ENCODE results near the gene SERPINB1. TPM values are rescaled to one million over a fixed set of nuclear protein-coding genes. Genes with fewer than 3 reads are reported as not detected.

SERPINB1 gene
- total and polyA plus RNA-seq, 2 donors (not counting 3 experiments of a cell fraction or from before 2014, with no cell fraction given): 6.7 to 24.0 TPM

DNA sequence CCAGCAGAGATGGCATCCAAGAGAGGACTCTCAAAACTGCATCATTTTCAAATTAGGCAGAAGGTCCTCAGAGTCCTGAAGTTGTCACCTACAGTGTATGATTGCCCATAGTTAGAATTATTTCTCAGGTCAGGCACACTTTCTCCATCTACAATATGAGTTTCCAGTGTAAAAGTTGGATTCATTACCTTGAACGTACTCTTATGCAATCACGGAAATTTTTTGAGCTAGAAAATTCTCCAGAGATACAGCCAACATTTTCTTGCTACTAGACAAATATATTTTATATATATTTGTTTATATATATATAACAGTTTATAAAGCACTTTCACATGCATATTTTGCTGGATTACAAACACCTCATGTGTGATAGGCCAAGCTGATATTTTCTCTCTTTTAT, 29.4 kb upstream of the SERPINB1 start:
- Histone ChIP-seq H3K27ac (ENCODE audit: insufficient read depth, low read depth, low read length) (no peak overlapping the region), H3K9me3 (replicated peaks; ENCODE audit: control insufficient read depth, insufficient read depth, low read length) (no peaks in the 10 kb centered on the region), H3K4me2 (ENCODE audit: insufficient read depth, low read length) (no peak overlapping the region), H3K9me1 (replicated peaks; ENCODE audit: control insufficient read depth, extremely low read depth, insufficient read depth, low read length) (no peaks in the 10 kb centered on the region), H3K27me3 (ENCODE audit: control insufficient read depth in 2 of 2, insufficient read depth in 2 of 2, low read length in 2 of 2) (no peaks in the 10 kb centered on the region), H2AFZ (ENCODE audit: low read depth, low read length) (no peak overlapping the region), H4K20me1 (replicated peaks; ENCODE audit: control insufficient read depth, extremely low read depth, insufficient read depth, low read length) (no peaks in the 10 kb centered on the region), H3K36me3 (ENCODE audit: control insufficient read depth in 2 of 2, extremely low read depth in 1 of 2, insufficient read depth in 2 of 2, low read length in 2 of 2) (no peaks in the 10 kb centered on the region), H3K79me2 (ENCODE audit: control insufficient read depth, insufficient read depth, low read length) (peaks cover 7% of the 10 kb centered on the region), H3K9ac (replicated peaks; ENCODE audit: extremely low read depth, insufficient read depth, low read length) (no peak overlapping the region), H3K4me3 (replicated peaks in 1 of 3; ENCODE audit: insufficient read depth in 1 of 3, low read depth in 1 of 3, low read length in 3 of 3) (no peak overlapping the region), H3K4me1 (ENCODE audit: control insufficient read depth, extremely low read depth, insufficient read depth, low read length) (peaks cover 12% of the 10 kb centered on the region)
- ChIA-PET POLR2A (no interaction called here), CTCF (interaction anchor here (1.1 to 1.6 kb wide), 5 partner anchors 13 to 80 kb away, joined by 3 to 7 read pairs (median 4); no protein-coding TSS in a partner anchor)
- dilution Hi-C loops (cut with MboI; ENCODE audit: extremely low pct_ligation_motif_present, low sequenced_read_pairs) (no loop called here), intact Hi-C loops (cut with micrococcal nuclease) (no loop called here)
- no TSS peak for BruUV-seq (replicated peaks)
- no peak for FAIRE-seq
- TF ChIP-seq POLR2AphosphoS5 (IDR thresholded peaks at IDR 0.05; ENCODE audit: insufficient read depth, low read depth, low read length) (no peak), POLR2A (IDR thresholded peaks at IDR 0.05; ENCODE audit: low read depth, low read length) (no peak), MYC (IDR thresholded peaks at IDR 0.05; ENCODE audit: low read depth, low read length) (no peak), JUN (IDR thresholded peaks at IDR 0.05; ENCODE audit: borderline replicate concordance, insufficient read depth, insufficient read length, low read depth) (no peak), FOS (IDR thresholded peaks at IDR 0.05; ENCODE audit: borderline replicate concordance, insufficient read depth, low read length) (no peak), EZH2 (IDR thresholded peaks at IDR 0.05; ENCODE audit: borderline replicate concordance, low read depth, low read length, severe bottlenecking) (no peak), GATA2 (IDR thresholded peaks at IDR 0.05; ENCODE audit: insufficient read depth, insufficient read length, low read depth, low read length) (no peak)
- TF ChIP-seq, protein P1, sequence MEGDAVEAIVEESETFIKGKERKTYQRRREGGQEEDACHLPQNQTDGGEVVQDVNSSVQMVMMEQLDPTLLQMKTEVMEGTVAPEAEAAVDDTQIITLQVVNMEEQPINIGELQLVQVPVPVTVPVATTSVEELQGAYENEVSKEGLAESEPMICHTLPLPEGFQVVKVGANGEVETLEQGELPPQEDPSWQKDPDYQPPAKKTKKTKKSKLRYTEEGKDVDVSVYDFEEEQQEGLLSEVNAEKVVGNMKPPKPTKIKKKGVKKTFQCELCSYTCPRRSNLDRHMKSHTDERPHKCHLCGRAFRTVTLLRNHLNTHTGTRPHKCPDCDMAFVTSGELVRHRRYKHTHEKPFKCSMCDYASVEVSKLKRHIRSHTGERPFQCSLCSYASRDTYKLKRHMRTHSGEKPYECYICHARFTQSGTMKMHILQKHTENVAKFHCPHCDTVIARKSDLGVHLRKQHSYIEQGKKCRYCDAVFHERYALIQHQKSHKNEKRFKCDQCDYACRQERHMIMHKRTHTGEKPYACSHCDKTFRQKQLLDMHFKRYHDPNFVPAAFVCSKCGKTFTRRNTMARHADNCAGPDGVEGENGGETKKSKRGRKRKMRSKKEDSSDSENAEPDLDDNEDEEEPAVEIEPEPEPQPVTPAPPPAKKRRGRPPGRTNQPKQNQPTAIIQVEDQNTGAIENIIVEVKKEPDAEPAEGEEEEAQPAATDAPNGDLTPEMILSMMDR (IDR thresholded peaks at IDR 0.05; ENCODE audit: extremely low read depth in 1 of 2, insufficient read depth in 1 of 2, low read depth in 1 of 2, low read length in 2 of 2): no peak
- TF ChIP-seq, protein P2, sequence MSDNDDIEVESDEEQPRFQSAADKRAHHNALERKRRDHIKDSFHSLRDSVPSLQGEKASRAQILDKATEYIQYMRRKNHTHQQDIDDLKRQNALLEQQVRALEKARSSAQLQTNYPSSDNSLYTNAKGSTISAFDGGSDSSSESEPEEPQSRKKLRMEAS (IDR thresholded peaks at IDR 0.05; ENCODE audit: insufficient read depth, insufficient read length): no peak
- no peak for DNase-seq (ENCODE audit: low read depth, low spot score)

All from endothelial cell of umbilical vein (primary cell).